CD4-positive, alpha-beta T cell treated with Interleukin-4 for 4 hours (primary cell): Measurements from ENCODE around the gene LARP4B.

Experiments
- DNase-seq: peaks from one replicate; pipeline ENCODE4 v3.0.0-alpha.2; 2020

LARP4B gene

DNA sequence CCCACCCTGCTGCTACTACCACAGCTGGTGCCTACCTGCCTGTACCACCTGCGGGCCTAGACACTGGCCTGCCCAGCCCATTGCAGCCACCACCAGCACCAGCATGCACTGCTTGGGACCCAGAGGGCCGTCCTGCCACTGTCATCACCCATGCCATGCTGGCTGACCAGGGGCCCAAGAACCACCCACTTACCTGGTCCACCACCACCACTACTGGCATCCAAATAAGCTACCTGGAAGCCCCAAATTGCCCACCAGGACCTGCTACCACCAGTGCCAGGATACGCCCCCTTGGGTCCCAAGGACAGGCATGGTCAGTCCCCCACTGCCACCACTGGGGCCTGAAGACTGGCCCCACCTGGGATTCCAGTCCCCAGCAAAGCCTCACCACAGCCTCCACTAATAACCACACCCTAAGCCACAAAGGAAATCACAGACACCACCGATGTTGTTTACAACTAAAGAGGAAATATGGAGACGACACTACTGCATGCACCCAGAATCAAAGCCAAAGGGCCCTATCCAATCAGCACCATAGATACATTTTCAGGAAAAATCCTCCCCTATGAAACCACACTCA lies 171.5 kb downstream of the LARP4B start:
- DNase-seq, result no peak
